IMR-90 (cell line): ENCODE measurements around the gene DOCK1. TPM values are rescaled to one million over a fixed set of nuclear protein-coding genes. Genes with fewer than 3 reads are reported as not detected.

Experiments used
- ATAC-seq: fragments of 200-7000 bp; cut with Tn5 transposase; 2 replicates; pipeline ENCODE4 v1.9.1; 2020; ENCODE audit warnings: low read depth, mild to moderate bottlenecking, moderate library complexity
- BruUV-seq: library from RNA; stranded (reverse); fragments of 400-500 nt; replicated peaks from 2 replicates; lab custom pipeline; 2021; lab: Mats Ljungman, UMichigan
- CTCF ChIA-PET: fragments of 300-600 bp; formaldehyde crosslinking; extraction: SDS; loops from one replicate; lab custom pipeline; 2021; ENCODE audit warnings: antibody characterized with exemption; lab: Yijun Ruan, JAX
- POLR2A ChIA-PET: fragments of 300-600 bp; sonication (Branson Sonifier 250); formaldehyde crosslinking; loops from one replicate; lab custom pipeline; 2022; ENCODE audit warnings: antibody characterized with exemption; ENCODE audit not compliant: unreplicated experiment; lab: Charles Lee
- DNase-seq: peaks from one replicate; pipeline ENCODE4 v3.0.0; 2013
- H2AFZ ChIP-seq: replicated peaks from 2 replicates; pipeline ENCODE3; 2013; ENCODE audit warnings: low read length, mild to moderate bottlenecking; ENCODE audit not compliant: poor library complexity
- H2AK5ac ChIP-seq: 2 replicates; pipeline ENCODE4 v1.6.1; 2013; ENCODE audit warnings: low read depth, low read length, inconsistent platforms
- H2AK9ac ChIP-seq: replicated peaks from 2 replicates; pipeline ENCODE3; 2013; ENCODE audit warnings: mild to moderate bottlenecking, low read depth, low read length, moderate library complexity; ENCODE audit not compliant: poor library complexity
- H2BK120ac ChIP-seq: 2 replicates; pipeline ENCODE4 v1.6.1; 2013; ENCODE audit warnings: low read depth, low read length, inconsistent platforms
- H2BK15ac ChIP-seq: 3 replicates; pipeline ENCODE4 v1.6.1; 2013; ENCODE audit warnings: low read depth, low read length, inconsistent platforms
- H2BK20ac ChIP-seq: 2 replicates; pipeline ENCODE4 v1.6.1; 2013; ENCODE audit warnings: low read depth, mild to moderate bottlenecking, inconsistent platforms, low read length, moderate library complexity
- H2BK5ac ChIP-seq: 2 replicates; pipeline ENCODE4 v1.6.1; 2013; ENCODE audit warnings: mild to moderate bottlenecking, low read depth, low read length, inconsistent platforms; ENCODE audit not compliant: poor library complexity, severe bottlenecking
- H3K14ac ChIP-seq: replicated peaks from 2 replicates; pipeline ENCODE4 v1.6.1; 2013; ENCODE audit warnings: low read depth, low read length, inconsistent platforms
- H3K18ac ChIP-seq: 2 replicates; pipeline ENCODE4 v1.6.1; 2013; ENCODE audit warnings: low read depth, low read length, control low read depth
- H3K23ac ChIP-seq: 2 replicates; pipeline ENCODE4 v1.6.1; 2013; ENCODE audit warnings: low read depth, low read length, inconsistent platforms
- H3K27ac ChIP-seq: 2 replicates; pipeline ENCODE4 v1.5.1; 2013; ENCODE audit warnings: mild to moderate bottlenecking, control low read depth, low read length; ENCODE audit not compliant: insufficient read depth
- H3K27me3 ChIP-seq: 2 replicates; pipeline ENCODE4 v1.6.1; 2013; ENCODE audit warnings: low read length; ENCODE audit not compliant: control insufficient read depth, insufficient read depth
- H3K36me3 ChIP-seq: 2 replicates; pipeline ENCODE4 v1.6.1; 2013; ENCODE audit warnings: low read length, mixed read lengths; ENCODE audit not compliant: control insufficient read depth, insufficient read depth
- H3K4ac ChIP-seq: 2 replicates; pipeline ENCODE4 v1.6.1; 2013; ENCODE audit warnings: low read depth, low read length, inconsistent platforms
- H3K4me1 ChIP-seq: 2 replicates; pipeline ENCODE4 v1.6.1; 2013; ENCODE audit warnings: low read length, mixed read lengths; ENCODE audit not compliant: control insufficient read depth, insufficient read depth
- H3K4me2 ChIP-seq: 2 replicates; pipeline ENCODE4 v1.6.1; 2013; ENCODE audit warnings: low read depth, mild to moderate bottlenecking, control low read depth, low read length, moderate library complexity
- H3K4me3 ChIP-seq: 2 replicates; pipeline ENCODE4 v1.5.1; 2013; ENCODE audit warnings: low read depth, mild to moderate bottlenecking, control low read depth, low read length, moderate library complexity; ENCODE audit not compliant: insufficient read depth
- H3K56ac ChIP-seq: 2 replicates; pipeline ENCODE4 v1.6.1; 2013; ENCODE audit warnings: low read length, inconsistent platforms; ENCODE audit not compliant: insufficient read depth; ENCODE audit errors: extremely low read depth
- H3K79me1 ChIP-seq, 2 experiments: 2 replicates each; pipeline ENCODE4 v1.6.1; 2013; ENCODE audit warnings: low read length in 2 of 2, inconsistent platforms in 1 of 2, low read depth in 1 of 2
- H3K9ac ChIP-seq: 2 replicates; pipeline ENCODE4 v1.6.1; 2013; ENCODE audit warnings: low read depth, low read length, control low read depth
- H3K9me1 ChIP-seq: 2 replicates; pipeline ENCODE4 v1.6.1; 2013; ENCODE audit warnings: low read length, inconsistent platforms; ENCODE audit not compliant: insufficient read depth
- H3K9me3 ChIP-seq: 2 replicates; pipeline ENCODE4 v1.6.1; 2013; ENCODE audit warnings: low read length; ENCODE audit not compliant: control insufficient read depth, insufficient read depth
- H4K20me1 ChIP-seq: 2 replicates; pipeline ENCODE4 v1.6.1; 2013; ENCODE audit warnings: low read length, inconsistent platforms; ENCODE audit not compliant: insufficient read depth
- H4K5ac ChIP-seq: 2 replicates; pipeline ENCODE4 v1.6.1; 2013; ENCODE audit warnings: mild to moderate bottlenecking, low read depth, low read length, control low read depth
- H4K8ac ChIP-seq, 2 experiments: 2 replicates each; pipeline ENCODE4 v1.6.1; 2013; ENCODE audit warnings: low read depth in 2 of 2, low read length in 2 of 2, control low read depth in 1 of 2, inconsistent platforms in 1 of 2
- H4K91ac ChIP-seq: 2 replicates; pipeline ENCODE4 v1.6.1; 2013; ENCODE audit warnings: low read depth, low read length, inconsistent platforms; ENCODE audit not compliant: insufficient read depth
- BHLHE40 ChIP-seq: fragments of 150-350 bp; IDR thresholded peaks from 2 replicates; pipeline ENCODE4 v1.6.1; 2016; ENCODE audit warnings: mild to moderate bottlenecking, low read depth, low read length
- CHD1 ChIP-seq: IDR thresholded peaks from 2 replicates; pipeline ENCODE4 v1.6.1; 2012; ENCODE audit warnings: low read depth, low read length, improper control_type of control experiment
- CTCF ChIP-seq: conservative IDR thresholded peaks from 2 replicates; pipeline ENCODE4 v1.5.1; 2012; ENCODE audit warnings: mild to moderate bottlenecking, low read depth, low read length, improper control_type of control experiment
- ELK1 ChIP-seq: fragments of 150-350 bp; IDR thresholded peaks from 2 replicates; pipeline ENCODE4 v1.6.1; 2016; ENCODE audit warnings: low read depth, mild to moderate bottlenecking, low read length, moderate library complexity, borderline replicate concordance
- MAFK ChIP-seq: IDR thresholded peaks from 2 replicates; pipeline ENCODE4 v1.6.1; 2012; ENCODE audit warnings: low read depth, low read length, improper control_type of control experiment
- NFE2L2 ChIP-seq: fragments of 150-350 bp; IDR thresholded peaks from 2 replicates; pipeline ENCODE4 v1.6.1; 2016; ENCODE audit warnings: low read depth, mild to moderate bottlenecking, low read length
- POLR2A ChIP-seq: IDR thresholded peaks from 2 replicates; pipeline ENCODE4 v1.6.1; 2012; ENCODE audit warnings: mild to moderate bottlenecking, low read depth, low read length
- RFX5 ChIP-seq: IDR thresholded peaks from 2 replicates; pipeline ENCODE4 v1.8.0; 2012; ENCODE audit warnings: low read depth, mild to moderate bottlenecking, low read length, moderate library complexity
- SMC3 ChIP-seq: fragments of 150-350 bp; IDR thresholded peaks from 2 replicates; pipeline ENCODE4 v1.6.1; 2016; ENCODE audit warnings: low read depth, mild to moderate bottlenecking, antibody characterized with exemption, low read length, moderate library complexity
- WGBS, 2 experiments: methylation state at CpG; one replicate each; pipeline versions ENCODE4 v1.1.5 to v1.1.7; 2013; ENCODE audit warnings: missing lambda C conversion rate in 2 of 2; ENCODE audit not compliant: insufficient read length in 1 of 2; ENCODE audit errors: extremely low coverage in 2 of 2; 5-methylcytosine and 5-hydroxymethylcytosine counted together
- dilution Hi-C: fragments of 300-500 bp; cut with HindIII; formaldehyde crosslinking; loops from one replicate; pipeline ENCODE4 v1.14.3; 2018; ENCODE audit warnings: low sequenced_read_pairs; ENCODE audit not compliant: unreplicated experiment
- in situ Hi-C: fragments of 300-500 bp; cut with MboI; formaldehyde crosslinking; loops from 3 replicates; pipeline ENCODE4 v1.14.3; 2019; ENCODE audit warnings: low sequenced_read_pairs, inconsistent platforms, mixed read lengths
- intact Hi-C: fragments of 100-400 bp; cut with micrococcal nuclease; formaldehyde crosslinking; loops from 2 replicates; pipeline ENCODE4 v1.10.0; 2022
- polyA plus RNA-seq, 3 experiments: library from polyadenylated mRNA; depleted of rRNA; stranded (reverse); fragments of >200 nt; gene quantifications; 2 replicates each; pipeline ENCODE4 v1.2.3, GENCODE V29; 2012; ENCODE audit warnings: low replicate concordance in 1 of 3
- total RNA-seq: library from RNA; depleted of rRNA; stranded (reverse); fragments of >200 nt; gene quantifications from 2 replicates; pipeline ENCODE4 v1.2.3, GENCODE V29; 2012

DOCK1 gene
- total and polyA plus RNA-seq, 2 of the 4 experiments (the other 2 are of a cell fraction): 28.2 to 71.0 TPM

- Histone ChIP-seq H3K4me3 (no peak overlapping the region), H3K4ac (no peak overlapping the region), H2BK120ac (no peak overlapping the region), H4K20me1 (peaks cover 10% of the 10 kb centered on the region; the same call in 1 of the 2 replicates), H2BK5ac (no peak overlapping the region), H3K9me1 (peaks cover 22% of the 10 kb centered on the region), H3K14ac (no peak overlapping the region), H3K27me3 (no peaks in the 10 kb centered on the region), H3K23ac (no peak overlapping the region), H2AK9ac (no peak overlapping the region), H3K9me3 (no peaks in the 10 kb centered on the region), H3K27ac (no peak overlapping the region), H3K36me3 (peaks cover 50% of the 10 kb centered on the region), H2BK20ac (no peak overlapping the region), H3K4me1 (peaks cover 3% of the 10 kb centered on the region; the same call in 1 of the 2 replicates), H3K4me2 (no peak overlapping the region), H2BK15ac (no peak overlapping the region), H4K91ac (no peak overlapping the region), H4K8ac (no peak overlapping the region), H3K56ac (no peak overlapping the region), H3K18ac (no peak overlapping the region), H3K79me1 (peaks cover 4 to 40% of the 10 kb centered on the region in 2 experiments; a peak in 2 of 4 replicates), H3K9ac (no peak overlapping the region), H2AK5ac (no peak overlapping the region), H4K5ac (no peak overlapping the region), H2AFZ (no peak overlapping the region)
- dilution Hi-C loops (no loop called here), in situ Hi-C loops (no loop called here), intact Hi-C loops (no loop called here)
- WGBS, 2 experiments: 87% methylated on average over 3 of the region's 4 CpGs; no CpG with 5 or more reads in 1 of the 2 experiments
- TF ChIP-seq MAFK (no peak), BHLHE40 (no peak), ELK1 (no peak), POLR2A (no peak), NFE2L2 (no peak), RFX5 (no peak), SMC3 (no peak), CTCF (no peak), CHD1 (no peak)
- no TSS peak for BruUV-seq
- no peak for DNase-seq
- ChIA-PET CTCF (no interaction called here), POLR2A (no interaction called here)
- ATAC-seq: no peak
Observed at GRCh38 chr10:127014671-127015070, 109.4 kb downstream of the DOCK1 start.
